ENCODE measurements around the gene DFFB. TPM values are rescaled to one million over a fixed set of nuclear protein-coding genes. Genes with fewer than 3 reads are reported as not detected.

DFFB gene
- total and polyA plus RNA-seq, 9 donors, result 6.8 to 12.8 (median 8.4) TPM

GRCh38 chr1:3894626-3895278 lies 37.5 kb downstream of the DFFB start:
- no peaks in the 10 kb centered on the region for H3K9me3 ChIP-seq
- intact Hi-C loops (cut with DNase I), result no loop called here
- TF ChIP-seq CTCF (IDR thresholded peaks at IDR 0.05) (no peak), POLR2A (IDR thresholded peaks at IDR 0.05) (no peak), EP300 (IDR thresholded peaks at IDR 0.05) (no peak)
- no peak overlapping the region for H3K4me3 ChIP-seq
- H3K27me3 ChIP-seq, result no peaks in the 10 kb centered on the region
- H3K36me3 ChIP-seq, result no peaks in the 10 kb centered on the region
- peaks cover 6% of the 10 kb centered on the region for H3K4me1 ChIP-seq (ENCODE audit: insufficient read depth)
- no peak overlapping the region for H3K27ac ChIP-seq
- WGBS, 3 donors, result 86 to 94% (median 92%) methylated on average over 17 of the region's 17 CpGs
- DNase-seq, result no peak

GRCh38 chr1:3895279-3895950 lies 38.1 kb downstream of the DFFB start:
- no peak for TF ChIP-seq EP300 (IDR thresholded peaks at IDR 0.05)
- no peak for TF ChIP-seq POLR2A (IDR thresholded peaks at IDR 0.05)
- TF ChIP-seq CTCF (IDR thresholded peaks at IDR 0.05), result no peak
- no peaks in the 10 kb centered on the region for H3K9me3 ChIP-seq
- no peaks in the 10 kb centered on the region for H3K27me3 ChIP-seq
- intact Hi-C loops (cut with DNase I), result no loop called here
- H3K36me3 ChIP-seq, result no peaks in the 10 kb centered on the region
- H3K27ac ChIP-seq, result no peak overlapping the region
- H3K4me1 ChIP-seq (ENCODE audit: insufficient read depth), result peaks cover 6% of the 10 kb centered on the region
- no peak for DNase-seq
- 80 to 83% (median 83%) methylated on average over 11 to 13 of the region's 13 CpGs for WGBS, 3 donors
- no peak overlapping the region for H3K4me3 ChIP-seq

- no peak for DNase-seq
Observed at GRCh38 chr1:3895951-3896325, 38.7 kb downstream of the DFFB start.

GRCh38 chr1:3896396-3897000 lies 39.2 kb downstream of the DFFB start:
- intact Hi-C loops (cut with DNase I), result no loop called here
- Histone ChIP-seq H3K27me3 (no peaks in the 10 kb centered on the region), H3K4me1 (ENCODE audit: insufficient read depth) (peaks cover 6% of the 10 kb centered on the region), H3K27ac (no peak overlapping the region), H3K9me3 (no peaks in the 10 kb centered on the region), H3K4me3 (no peak overlapping the region), H3K36me3 (no peaks in the 10 kb centered on the region)
- WGBS, 3 donors, result 93 to 95% (median 93%) methylated on average over 7 of the region's 7 CpGs
- no peak for DNase-seq
- TF ChIP-seq EP300 (IDR thresholded peaks at IDR 0.05) (no peak), CTCF (IDR thresholded peaks at IDR 0.05) (no peak), POLR2A (IDR thresholded peaks at IDR 0.05) (no peak)

More at GRCh38 chr1:3895951-3896325, 38.7 kb downstream of the DFFB start:
- intact Hi-C loops (cut with DNase I), result no loop called here
- H3K27me3 ChIP-seq, result no peaks in the 10 kb centered on the region
- peaks cover 6% of the 10 kb centered on the region for H3K4me1 ChIP-seq (ENCODE audit: insufficient read depth)
- 92 to 95% (median 93%) methylated on average over 4 of the region's 4 CpGs for WGBS, 3 donors
- TF ChIP-seq EP300 (IDR thresholded peaks at IDR 0.05), result no peak
- TF ChIP-seq CTCF (IDR thresholded peaks at IDR 0.05), result no peak
- H3K4me3 ChIP-seq, result no peak overlapping the region
- no peaks in the 10 kb centered on the region for H3K9me3 ChIP-seq
- H3K27ac ChIP-seq, result no peak overlapping the region
- no peaks in the 10 kb centered on the region for H3K36me3 ChIP-seq
